Measurements from ENCODE around the gene TMEM250.

The TMEM250 gene

DNA sequence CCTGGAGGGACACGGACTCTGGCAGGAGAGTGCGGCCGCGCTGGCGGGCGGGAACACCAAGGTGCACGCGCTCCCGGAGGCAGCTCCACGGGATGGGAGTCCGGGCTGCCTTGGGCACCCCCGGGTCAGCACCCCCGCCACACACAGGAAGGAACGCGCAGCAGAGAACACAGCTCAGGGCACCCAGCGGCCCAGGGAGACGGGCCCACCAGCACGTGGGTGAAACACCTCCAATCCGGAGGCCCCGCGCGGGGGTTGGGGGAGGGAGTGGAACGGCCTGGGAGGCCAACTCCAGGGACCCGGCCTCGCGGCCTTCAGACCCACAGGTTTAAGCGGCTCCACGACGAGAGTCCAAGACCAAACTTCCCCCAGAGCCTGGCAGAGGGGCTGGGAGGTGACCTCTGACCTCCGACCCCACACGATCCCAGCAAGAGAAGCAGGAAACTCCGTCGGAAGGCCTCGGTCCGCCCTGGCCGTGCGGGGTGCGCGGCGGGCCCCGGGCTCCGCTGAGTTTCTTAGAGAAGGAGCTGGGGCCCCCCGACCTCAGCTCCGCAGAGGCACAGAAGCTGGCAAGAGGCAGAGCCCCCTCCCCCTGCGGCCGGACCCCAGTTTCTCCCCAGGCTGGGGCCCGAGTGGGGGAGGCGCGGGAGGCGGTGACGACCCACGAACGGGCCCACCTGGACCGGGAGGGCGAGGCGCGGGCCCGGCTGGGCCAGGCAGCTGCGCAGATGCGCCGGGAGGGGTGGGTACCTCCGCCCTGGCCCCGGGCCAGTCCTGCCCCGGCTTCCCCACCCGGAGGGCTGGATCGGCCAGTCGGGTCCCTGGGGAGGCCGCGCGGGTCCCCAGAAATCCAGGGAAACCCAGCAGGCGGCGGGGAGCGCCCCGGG is 24.4 kb downstream of the TMEM250 start:
- peak; percentile 50 for DNase-seq (ENCODE audit: low read depth)

DNA sequence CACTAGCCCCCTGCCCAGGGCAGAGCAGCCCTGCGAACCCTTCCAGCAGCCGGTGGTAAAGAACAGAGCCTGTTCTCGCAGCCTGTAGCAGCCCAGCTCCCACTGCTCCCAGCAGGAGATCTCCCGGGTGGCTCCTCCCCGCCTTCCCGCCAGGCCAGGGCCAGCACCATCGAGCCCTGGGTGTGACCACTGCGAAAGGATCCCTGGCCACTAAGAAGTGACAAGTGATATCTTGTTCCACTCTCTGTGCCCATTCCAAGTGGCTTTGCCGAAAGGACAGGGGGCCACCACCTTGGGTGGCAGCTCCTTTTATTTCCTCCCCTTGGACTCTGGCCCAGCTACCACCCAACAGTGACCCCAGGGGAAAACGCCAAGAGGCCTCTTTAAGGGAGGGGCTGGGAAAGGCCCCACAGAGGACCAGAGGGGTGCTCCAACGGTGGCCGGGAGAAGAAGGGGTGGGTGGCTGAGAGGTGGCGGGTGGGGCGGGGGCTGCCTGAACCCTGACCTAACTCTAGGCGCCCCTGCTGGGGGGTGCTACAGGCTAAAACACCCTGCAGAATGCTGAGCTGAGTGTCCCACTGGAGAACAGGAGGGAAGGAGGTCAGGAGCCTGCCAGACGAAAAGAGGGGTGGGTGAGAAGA is 25.2 kb downstream of the TMEM250 start:
- DNase-seq (ENCODE audit: low read depth) = no peak

DNA sequence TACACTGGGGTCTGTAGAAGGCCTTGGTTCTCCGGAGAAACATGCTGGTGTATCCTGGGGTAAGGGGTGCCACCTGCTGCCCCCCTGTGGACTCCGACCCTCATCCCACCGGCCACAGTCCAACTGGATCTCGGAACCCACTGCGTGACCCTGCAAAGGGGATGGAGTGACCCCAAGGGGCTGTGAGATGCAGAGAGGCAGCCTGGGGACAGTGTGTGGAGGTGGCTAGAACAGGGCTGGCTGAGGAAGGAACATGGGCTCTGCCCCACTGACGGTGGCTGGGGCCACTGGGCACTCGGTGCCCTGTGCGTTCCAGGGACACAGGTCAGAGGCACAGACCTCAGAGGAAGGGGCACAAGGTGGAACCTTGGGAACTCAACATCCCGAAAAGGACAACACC is 25.9 kb downstream of the TMEM250 start:
- DNase-seq (ENCODE audit: low read depth) = no peak

DNA sequence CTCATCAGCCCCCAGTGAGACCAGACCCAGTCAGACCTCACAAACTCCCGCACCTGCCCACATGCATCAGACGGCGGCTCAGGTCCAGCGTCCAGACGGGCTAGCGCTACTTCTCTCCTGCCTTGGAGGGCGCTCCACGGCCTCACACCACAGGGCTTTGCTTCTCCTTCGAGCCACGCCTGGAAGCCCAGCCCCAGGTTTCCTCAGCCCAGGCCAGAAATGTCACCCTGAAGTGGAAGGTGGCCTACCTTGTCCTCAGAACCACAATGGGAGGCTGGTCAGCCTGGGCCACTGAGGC is 26.4 kb downstream of the TMEM250 start:
- no peak for DNase-seq (ENCODE audit: low read depth)

DNA sequence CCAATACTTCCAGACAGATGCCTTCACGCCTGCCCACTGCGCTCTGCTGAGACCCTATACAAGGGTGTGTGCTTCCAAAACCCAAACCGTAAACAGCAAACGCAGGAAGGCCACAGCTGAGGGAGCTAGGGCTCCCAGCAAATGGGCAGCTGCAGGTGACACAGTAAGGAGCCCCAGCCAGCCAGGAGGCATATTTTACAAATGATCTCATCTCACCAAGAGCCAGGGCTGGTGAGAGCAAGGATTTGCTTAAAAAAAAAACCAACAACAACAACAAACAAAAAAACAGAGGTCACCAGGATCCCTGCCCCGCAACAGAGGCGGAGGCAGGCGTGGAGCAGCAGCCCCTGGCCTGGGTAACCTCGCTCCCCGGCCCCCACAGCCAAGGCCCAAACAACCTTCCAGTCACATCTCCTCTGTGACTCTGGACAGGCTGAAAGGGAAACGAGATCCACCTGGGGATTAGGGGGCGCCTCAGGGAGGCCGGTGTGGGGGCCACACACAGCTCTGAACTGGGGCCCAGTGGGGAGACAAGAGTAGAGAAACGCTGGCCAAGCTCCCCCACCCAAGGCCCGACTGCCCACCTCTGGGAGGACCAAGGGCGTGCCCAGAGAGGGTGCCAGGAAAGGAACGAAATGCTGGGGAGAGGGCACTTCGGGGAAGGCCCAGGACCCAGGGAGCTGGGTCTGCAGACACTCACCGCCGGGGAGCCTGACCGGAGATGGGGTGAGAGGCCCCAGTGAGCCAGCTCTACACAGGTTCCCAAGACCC is 26.9 kb downstream of the TMEM250 start:
- DNase-seq (ENCODE audit: low read depth) = no peak

DNA sequence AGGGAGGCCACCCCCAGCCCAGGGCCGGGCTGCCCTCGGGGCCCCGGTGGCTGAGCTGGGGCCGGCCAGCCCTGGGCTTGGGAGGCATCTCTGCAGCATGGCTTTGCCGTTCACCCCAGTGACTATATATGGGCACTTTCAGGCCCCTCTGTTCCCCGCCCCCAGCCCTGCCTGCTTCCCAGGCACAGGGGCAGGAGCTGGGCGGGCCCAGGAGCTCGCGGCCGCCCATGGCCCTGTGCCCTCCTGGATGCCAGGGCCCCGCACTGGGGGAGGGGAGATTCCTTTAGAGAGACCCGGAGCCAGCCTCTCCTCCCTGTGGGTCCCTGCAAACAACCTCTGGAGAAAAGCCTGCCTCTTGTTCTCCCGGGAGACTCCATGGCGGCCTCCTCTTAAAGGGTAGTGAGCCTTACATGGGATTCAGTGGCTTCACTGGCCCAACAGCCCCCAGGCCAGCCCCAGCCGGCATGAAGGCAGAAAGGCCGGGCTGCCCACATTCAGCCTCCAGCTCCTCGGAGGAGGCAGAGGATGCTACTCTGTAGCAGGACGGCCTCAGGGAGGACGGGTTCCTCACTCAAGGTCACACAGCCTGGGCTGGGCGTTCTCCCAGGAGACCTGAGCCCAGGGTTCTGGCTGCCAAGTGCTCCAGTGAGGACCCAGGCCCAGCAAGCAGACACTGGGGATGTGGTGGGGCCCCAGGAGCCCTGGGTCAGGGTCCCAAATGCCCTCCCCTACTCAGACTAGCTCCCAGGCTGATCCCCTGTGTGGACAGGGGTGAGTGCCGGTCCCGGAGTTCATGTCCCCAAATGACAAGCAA is 27.7 kb downstream of the TMEM250 start:
- DNase-seq (ENCODE audit: low read depth) = no peak

DNA sequence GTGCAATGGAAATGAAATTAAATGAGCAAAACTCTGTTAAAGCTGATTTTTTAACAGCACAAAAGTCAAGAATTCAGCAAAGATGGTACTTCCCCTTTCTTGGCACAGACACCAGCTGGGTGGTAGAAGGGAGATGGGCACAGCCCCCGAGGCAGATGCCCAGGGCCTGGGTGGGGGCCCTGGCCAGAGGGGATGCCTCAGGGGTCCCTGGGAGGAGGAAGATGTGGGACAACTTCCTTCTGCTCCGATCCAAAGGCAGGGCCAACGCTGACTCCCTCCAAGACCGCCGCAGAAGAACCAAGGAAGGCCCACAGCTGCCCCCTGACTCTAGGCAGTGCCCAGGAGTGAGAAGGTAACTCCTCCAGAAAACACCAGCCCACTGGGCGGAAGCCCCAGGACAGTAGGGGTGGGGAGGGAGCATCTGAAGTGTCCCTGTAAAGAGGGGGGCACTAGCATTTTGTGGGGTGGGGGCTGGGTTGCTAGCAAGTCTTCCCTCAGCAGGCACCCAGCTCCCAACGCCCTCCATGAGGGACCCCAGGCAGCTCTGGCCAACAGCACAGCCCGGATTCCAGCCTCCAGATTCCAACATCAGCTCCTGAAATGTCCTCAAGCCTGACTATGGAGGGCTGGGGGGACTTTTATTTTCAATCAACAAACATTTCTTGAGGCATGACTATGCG is 28.5 kb downstream of the TMEM250 start:
- DNase-seq (ENCODE audit: low read depth) = no peak

DNA sequence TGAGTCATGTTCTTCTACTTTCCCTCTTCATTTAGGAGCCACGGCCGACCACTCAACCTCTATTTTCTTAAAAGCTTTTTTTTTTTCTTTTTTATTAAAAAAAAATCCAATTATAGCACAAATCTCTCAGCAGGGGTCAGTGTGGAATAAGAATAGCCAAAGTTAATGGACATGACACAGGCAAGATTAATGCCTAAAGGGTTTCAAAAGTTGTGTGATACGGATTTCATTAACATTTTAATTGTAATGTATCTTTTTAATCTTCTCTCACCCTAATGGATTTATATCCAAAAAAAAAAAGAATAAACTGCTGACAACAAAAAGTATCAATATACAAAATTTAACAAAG is 29.0 kb downstream of the TMEM250 start:
- no peak for DNase-seq (ENCODE audit: low read depth)

DNA sequence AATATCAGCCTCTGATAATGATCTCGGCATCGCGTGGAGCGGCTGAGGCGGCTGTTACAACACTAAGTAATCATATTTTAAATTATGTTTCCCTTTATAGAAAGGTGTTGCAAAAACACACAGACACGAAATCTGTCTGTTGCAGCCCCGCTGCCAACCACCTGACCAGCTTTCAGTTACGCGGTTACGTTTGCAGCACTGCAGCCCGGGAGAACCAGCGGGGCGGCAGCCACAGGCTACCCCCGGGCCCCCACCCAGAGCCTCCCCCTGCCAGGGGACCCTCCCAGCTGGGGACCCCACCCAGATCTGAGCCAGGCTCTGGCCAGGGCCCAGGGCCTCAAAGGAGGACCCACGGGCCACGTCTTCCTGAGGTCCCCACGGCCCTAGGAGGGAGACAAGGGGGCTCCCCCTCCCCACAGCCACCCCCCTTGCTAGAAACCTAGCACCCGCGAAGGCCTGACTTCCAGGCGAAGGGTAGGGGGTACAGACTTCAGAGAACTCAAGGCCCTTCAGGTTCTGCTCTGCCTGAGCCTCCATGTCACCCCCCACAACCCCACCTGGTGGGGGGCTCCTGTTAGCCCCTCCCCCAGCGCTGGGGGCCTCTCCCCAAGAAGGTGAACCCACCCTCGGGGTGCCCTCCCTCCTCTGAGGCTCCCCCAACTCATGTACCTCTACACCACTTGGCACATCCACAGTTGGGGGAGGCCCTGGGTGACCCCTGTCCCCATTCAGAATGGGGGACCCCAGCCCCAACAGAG is 29.6 kb downstream of the TMEM250 start:
- DNase-seq (ENCODE audit: low read depth) = no peak

DNA sequence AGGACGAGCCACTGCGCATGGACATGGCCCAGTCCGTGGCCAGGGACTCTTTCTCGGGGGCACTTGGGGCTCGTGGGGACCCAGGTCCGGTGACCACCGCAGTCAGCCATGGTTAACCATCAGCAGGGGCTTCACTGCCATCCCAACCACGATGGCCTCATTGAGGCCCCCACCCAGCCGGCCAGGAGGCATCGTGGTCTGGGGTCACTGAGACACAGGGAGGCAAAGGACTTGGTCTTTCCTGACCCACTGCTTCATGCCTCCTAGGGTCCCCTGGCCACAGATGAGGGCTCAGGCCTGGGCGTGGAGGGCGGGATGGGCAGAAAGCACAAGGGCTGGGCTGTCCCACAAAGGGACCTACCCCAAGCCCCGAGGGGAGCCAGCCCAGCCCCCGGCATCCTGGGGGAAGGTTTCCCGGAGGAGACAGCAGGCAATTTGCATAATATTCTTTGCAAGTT is 30.2 kb downstream of the TMEM250 start:
- DNase-seq (ENCODE audit: low read depth) = no peak

DNA sequence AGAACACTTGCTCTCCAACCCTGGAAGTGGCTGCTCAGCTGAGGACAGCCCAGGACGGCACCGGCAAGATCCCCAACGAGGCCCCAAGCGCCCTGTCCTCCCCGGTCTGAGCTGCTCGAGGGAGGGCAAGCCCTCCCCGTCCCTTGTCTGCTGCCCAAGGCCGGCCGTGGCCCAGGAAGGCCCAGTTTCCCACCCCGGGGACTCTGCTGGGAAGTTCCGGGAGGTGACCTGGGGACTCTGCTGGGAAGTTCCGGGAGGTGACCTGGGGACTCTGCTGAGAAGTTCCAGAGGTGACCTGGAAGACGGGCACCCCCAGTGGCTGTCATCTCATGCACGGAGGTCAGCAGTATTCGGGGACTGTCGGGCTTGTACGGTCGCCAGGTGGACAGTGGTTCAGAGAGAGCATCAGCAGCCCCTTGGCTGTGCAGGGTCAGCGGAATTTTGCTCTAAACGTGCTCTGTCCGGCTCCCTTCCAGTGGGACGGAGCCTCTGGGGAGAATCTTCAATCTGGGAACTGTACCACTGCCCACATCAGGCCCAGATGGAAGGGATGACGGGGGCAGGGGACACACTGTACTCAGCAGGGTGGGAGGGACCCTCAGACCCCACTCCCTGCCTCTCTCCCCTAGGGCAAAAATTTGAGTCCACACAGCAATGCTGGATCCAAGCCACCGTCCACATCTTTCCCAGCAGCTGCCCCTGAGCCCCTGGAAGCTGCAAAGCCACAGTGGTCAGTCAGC is 30.8 kb downstream of the TMEM250 start:
- DNase-seq (ENCODE audit: low read depth) = no peak

DNA sequence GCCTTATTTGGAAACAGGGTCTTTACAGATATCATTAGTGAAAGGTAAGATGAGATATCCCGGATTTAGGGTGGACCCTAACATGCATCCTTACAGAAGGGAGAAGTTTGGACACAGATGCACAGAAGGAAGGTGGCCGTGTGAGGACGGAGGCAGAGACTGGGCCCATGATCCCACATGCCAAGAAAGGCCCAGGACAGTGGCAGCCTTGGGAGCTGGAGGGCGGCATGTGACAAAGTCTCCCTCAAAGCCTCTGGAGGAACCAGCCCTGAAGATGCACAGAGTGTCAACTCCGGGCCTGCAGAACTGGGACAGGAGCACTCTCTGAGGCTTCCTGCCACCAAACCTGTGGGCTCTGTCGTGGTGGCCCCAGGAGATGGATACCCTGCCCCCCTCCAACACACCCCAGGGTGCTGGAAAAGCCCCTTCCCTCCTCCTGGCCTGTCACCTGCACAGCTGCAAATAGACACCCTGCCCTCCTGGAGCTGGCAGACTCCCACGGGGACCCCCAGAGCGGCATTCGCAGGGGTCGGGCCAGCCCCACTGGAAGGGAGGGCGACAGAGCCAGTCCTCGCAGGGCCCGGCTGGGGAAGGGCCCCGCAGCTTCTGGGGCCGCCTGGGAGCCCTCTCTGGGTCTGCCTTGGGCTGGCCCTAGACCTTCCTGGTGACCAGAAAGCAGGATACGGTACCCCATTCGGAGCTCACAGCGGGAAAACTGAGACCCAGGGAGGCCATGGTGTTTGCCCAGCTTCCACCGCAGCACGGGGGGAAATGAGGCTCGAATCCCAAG is 31.5 kb downstream of the TMEM250 start:
- DNase-seq (ENCODE audit: low read depth) = no peak

DNA sequence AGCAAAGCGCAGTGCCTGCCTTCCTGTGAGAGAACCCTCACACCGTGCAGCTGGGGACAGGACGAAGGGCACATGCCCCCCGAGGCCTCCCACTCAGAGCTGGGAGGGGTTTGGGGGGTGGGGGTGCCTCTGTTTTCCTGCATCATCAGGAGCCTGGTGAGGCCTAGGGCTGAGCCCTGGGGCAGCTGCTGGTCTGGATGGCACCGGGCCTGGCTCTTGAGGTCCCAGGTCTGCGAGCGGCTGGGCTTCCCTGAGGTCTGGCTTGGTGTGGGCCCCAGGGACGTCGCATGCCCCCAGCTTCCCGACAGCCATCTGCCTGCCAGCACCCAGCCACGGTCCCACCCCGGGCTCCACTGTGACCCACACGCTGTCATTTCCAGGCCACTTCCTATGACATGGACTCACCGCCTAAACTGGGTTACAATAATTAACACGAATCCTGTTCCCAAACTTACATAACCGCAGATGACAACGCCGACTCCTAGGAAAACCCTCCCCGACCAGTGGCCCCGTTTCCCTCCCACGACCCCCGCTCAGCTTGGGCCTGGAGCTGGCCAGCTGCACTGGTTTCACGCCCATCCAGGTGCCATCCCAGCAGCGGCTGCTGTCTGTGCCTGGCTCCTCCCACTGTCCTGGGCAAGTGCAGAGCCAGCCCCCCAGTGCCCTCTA is 32.3 kb downstream of the TMEM250 start:
- no peak for DNase-seq (ENCODE audit: low read depth)

DNA sequence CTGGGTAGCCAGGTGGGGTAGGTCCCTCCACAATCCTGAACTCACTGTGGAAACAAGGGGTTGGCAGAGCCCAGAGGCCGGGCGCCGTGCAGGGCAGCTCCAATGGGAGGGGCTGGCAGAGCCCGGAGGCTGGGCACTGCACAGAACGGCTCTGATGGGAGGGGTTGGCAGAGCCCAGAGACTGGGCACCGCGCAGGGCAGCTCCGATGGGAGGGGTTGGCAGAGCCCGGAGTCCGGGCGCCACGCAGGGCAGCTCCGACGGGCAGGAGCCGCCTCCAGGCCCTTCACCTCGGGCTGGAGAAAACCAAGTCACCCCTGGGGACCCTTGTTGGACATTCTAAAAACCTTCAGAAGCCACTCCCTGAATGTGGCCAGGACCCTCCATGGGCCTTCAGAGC is 32.9 kb downstream of the TMEM250 start:
- DNase-seq (ENCODE audit: low read depth) = no peak

DNA sequence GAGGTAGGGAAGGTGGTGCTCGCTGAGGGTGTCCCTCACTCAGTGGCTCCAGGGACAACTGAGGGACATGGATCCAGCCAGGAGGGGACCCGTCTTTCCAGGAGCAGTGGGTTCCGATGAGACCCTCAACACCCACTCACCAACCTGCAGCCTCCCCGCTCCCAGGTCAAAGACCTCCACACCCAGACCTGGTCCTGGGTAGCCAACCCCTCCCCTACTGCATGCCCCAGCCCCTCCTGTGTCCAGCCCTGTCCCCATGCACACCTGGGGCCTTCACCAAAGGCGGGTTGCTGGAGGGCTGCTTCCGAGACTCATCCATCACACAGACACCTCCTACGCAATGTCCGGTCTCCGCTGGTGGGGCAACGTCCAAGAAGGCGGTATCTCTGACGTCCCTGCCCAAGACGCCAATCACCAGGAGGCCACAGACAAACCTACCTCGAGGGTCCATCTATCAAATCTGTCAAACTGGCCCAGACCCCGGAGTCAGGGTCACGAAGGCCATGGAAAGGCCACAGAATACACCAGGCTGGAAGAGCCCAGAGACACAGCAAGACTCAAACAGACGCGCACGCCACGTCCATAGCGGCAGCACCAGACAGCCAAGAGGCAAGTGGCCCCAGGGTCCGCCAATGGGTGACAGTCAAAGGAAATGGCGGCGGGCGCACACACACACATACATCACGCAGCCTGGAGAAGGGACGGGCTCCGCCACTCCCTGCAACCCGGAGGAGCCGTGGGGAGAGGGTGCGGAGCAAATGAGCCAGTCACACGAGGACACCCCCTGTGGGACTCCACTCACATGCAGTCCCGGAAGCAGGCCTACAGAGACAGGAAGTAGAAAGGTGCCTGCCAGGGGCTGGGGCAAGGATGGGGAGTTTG is 34.4 kb downstream of the TMEM250 start:
- DNase-seq (ENCODE audit: low read depth) = no peak

DNA sequence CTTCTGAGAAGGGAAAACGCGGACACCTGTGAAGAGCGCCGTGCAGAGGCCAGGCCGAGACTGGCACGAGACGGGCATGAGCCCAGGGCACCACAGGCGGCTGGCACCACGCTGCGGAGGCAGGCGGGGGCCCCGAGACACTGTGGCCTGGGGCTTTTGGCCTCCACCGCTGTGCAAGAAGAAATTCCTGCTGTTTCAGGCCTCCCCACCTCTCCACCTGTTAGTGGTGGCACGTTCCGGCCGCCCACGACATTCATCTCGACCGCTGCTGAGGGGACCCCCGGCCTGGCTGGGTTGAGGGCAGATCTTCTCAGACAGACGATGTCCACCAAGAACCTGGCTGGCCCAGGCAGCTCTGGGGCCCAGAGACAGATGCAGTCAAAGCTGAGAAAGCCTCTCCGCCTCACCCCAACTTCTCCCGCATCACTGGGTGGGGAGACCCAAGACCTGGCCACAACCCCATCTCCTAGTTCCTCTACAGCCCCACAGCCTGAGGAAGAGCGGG is 35.1 kb downstream of the TMEM250 start:
- DNase-seq (ENCODE audit: low read depth) = no peak
